Liver (tissue), 9 donors: ENCODE data around the gene PLPP2. TPM values are rescaled to one million over a fixed set of nuclear protein-coding genes. Genes with fewer than 3 reads are reported as not detected.

Source experiments
- DNase-seq: peaks from one replicate; pipeline ENCODE4 v3.0.0-alpha.2; 2017; ENCODE audit warnings: low spot score
- H3K27ac ChIP-seq, 2 donors: one replicate each; pipeline ENCODE4 v1.7.0; 2013; ENCODE audit warnings: inconsistent platforms in 2 of 2, low read length in 2 of 2, control low read depth in 1 of 2, low read depth in 1 of 2, mild to moderate bottlenecking in 1 of 2
- H3K27me3 ChIP-seq, 4 donors: one replicate each; pipeline versions ENCODE4 v1.6.1 to v1.7.0; 2013; ENCODE audit warnings: low read length in 3 of 4, inconsistent platforms in 1 of 4, mild to moderate bottlenecking in 1 of 4, moderate library complexity in 1 of 4; ENCODE audit not compliant: control insufficient read depth in 4 of 4, insufficient read depth in 4 of 4
- H3K36me3 ChIP-seq, 4 donors: one replicate each; pipeline versions ENCODE4 v1.6.1 to v1.7.0; 2013; ENCODE audit warnings: low read length in 3 of 4, mild to moderate bottlenecking in 3 of 4, low read depth in 1 of 4, moderate library complexity in 1 of 4; ENCODE audit not compliant: control insufficient read depth in 4 of 4, insufficient read depth in 3 of 4
- H3K4me1 ChIP-seq, 4 donors: one replicate each; pipeline versions ENCODE4 v1.6.1 to v1.7.0; 2013; ENCODE audit warnings: low read length in 3 of 4, mild to moderate bottlenecking in 3 of 4, moderate library complexity in 1 of 4; ENCODE audit not compliant: control insufficient read depth in 4 of 4, insufficient read depth in 4 of 4
- H3K4me3 ChIP-seq, 3 donors: one replicate each; pipeline versions ENCODE4 v1.6.1 to v1.7.0; 2013; ENCODE audit warnings: low read length in 3 of 3, control low read depth in 1 of 3, low read depth in 1 of 3, mild to moderate bottlenecking in 1 of 3
- H3K9ac ChIP-seq, 2 donors: one replicate each; pipeline ENCODE4 v1.7.0; 2013; ENCODE audit warnings: low read length in 2 of 2, mild to moderate bottlenecking in 2 of 2, moderate library complexity in 2 of 2, control low read depth in 1 of 2, low read depth in 1 of 2
- H3K9me3 ChIP-seq, 4 donors: one replicate each; pipeline versions ENCODE4 v1.6.1 to v1.7.0; 2013; ENCODE audit warnings: low read length in 3 of 4; ENCODE audit not compliant: control insufficient read depth in 4 of 4
- ATF3 ChIP-seq: IDR thresholded peaks from 2 replicates; pipeline ENCODE4 v1.6.1; 2016; ENCODE audit warnings: antibody characterized with exemption
- EGR1 ChIP-seq, 2 donors: IDR thresholded peaks; 2 replicates each; pipeline ENCODE4 v1.6.1; 2016 to 2018; ENCODE audit warnings: antibody characterized with exemption in 2 of 2, low read depth in 2 of 2
- FOXA1 ChIP-seq: IDR thresholded peaks from 2 replicates; pipeline ENCODE4 v1.6.1; 2016; ENCODE audit warnings: antibody characterized with exemption
- FOXA2 ChIP-seq: IDR thresholded peaks from 2 replicates; pipeline ENCODE4 v1.6.1; 2016; ENCODE audit warnings: antibody characterized with exemption
- GABPA ChIP-seq, 2 donors: IDR thresholded peaks in 1 of 2; conservative IDR thresholded peaks in 1 of 2; 2 replicates each; pipeline ENCODE4 v1.6.1; 2016; ENCODE audit warnings: antibody characterized with exemption in 2 of 2, mild to moderate bottlenecking in 1 of 2, moderate library complexity in 1 of 2
- HNF4A ChIP-seq, 2 donors: conservative IDR thresholded peaks; 2 replicates each; pipeline ENCODE4 v1.6.1; 2016; ENCODE audit warnings: antibody characterized with exemption in 2 of 2, mild to moderate bottlenecking in 2 of 2
- HNF4G ChIP-seq: IDR thresholded peaks from 2 replicates; pipeline ENCODE4 v1.6.1; 2016; ENCODE audit warnings: antibody characterized with exemption
- JUND ChIP-seq, 2 donors: IDR thresholded peaks; 2 replicates each; pipeline ENCODE4 v1.6.1; 2016; ENCODE audit warnings: antibody characterized with exemption in 2 of 2
- MAX ChIP-seq: IDR thresholded peaks from 2 replicates; pipeline ENCODE4 v1.6.1; 2016; ENCODE audit warnings: antibody characterized with exemption
- NR2F2 ChIP-seq: IDR thresholded peaks from 2 replicates; pipeline ENCODE4 v1.6.1; 2016; ENCODE audit warnings: antibody characterized with exemption
- RAD21 ChIP-seq, 2 donors: IDR thresholded peaks; 2 replicates each; pipeline ENCODE4 v1.6.1; 2016; ENCODE audit warnings: antibody characterized with exemption in 2 of 2, mild to moderate bottlenecking in 2 of 2
- REST ChIP-seq: IDR thresholded peaks from 2 replicates; pipeline ENCODE4 v1.6.1; 2016; ENCODE audit warnings: antibody characterized with exemption, mild to moderate bottlenecking
- RXRA ChIP-seq, 2 donors: IDR thresholded peaks; 2 replicates each; pipeline ENCODE4 v1.6.1; 2017 to 2018; ENCODE audit warnings: antibody characterized with exemption in 2 of 2, mild to moderate bottlenecking in 1 of 2
- SP1 ChIP-seq: IDR thresholded peaks from 2 replicates; pipeline ENCODE4 v1.6.1; 2018; ENCODE audit warnings: antibody characterized with exemption, mild to moderate bottlenecking
- TAF1 ChIP-seq: conservative IDR thresholded peaks from 2 replicates; pipeline ENCODE4 v1.6.1; 2016; ENCODE audit warnings: antibody characterized with exemption, mild to moderate bottlenecking
- YY1 ChIP-seq: IDR thresholded peaks from 2 replicates; pipeline ENCODE4 v1.6.1; 2016; ENCODE audit warnings: antibody characterized with exemption, mild to moderate bottlenecking
- WGBS: extraction: QIAGEN DNeasy Blood & Tissue Kit; methylation state at CpG from one replicate; pipeline ENCODE4 v1.1.7; 2013; 5-methylcytosine and 5-hydroxymethylcytosine counted together
- polyA plus RNA-seq, 2 donors: library from polyadenylated mRNA; stranded (reverse) in 1 of 2; unstranded in 1 of 2; fragments of 200-250 nt in 1 of 2; fragments of >200 nt in 1 of 2; fragmentation: Nextera tagmentation in 1 of 2; extraction: Ambion mirVana in 1 of 2; gene quantifications; one replicate each; pipeline versions ENCODE4 v1.2.1 to v1.2.3, GENCODE V29; 2013 to 2015
- total RNA-seq, 2 donors: library from RNA; depleted of rRNA; stranded (reverse); fragments of >200 nt; gene quantifications; one replicate each; pipeline ENCODE4 v1.2.3, GENCODE V29; 2014
- donor health status: healthy.
- donor health status: healthy.
- donor health status: healthy.
- donor health status: healthy.
- donor health status: healthy.

Gene PLPP2
- total and polyA plus RNA-seq, 4 donors = 0.75 to 5.9 (median 2.0) TPM

GRCh38 chr19:290372-291005 lies 714 bp downstream of the PLPP2 start:
- TF ChIP-seq GABPA (IDR thresholded peaks at IDR 0.05 in 1 of 2, conservative IDR thresholded peaks at IDR 0.05 in 1 of 2) (no peak), SP1 (peak; percentile 26), NR2F2 (no peak)
- H3K4me3 ChIP-seq = peak overlapping the region in 1 of 3 donors; percentile 25
- peaks cover 2 to 8% (median 5%) of the 10 kb centered on the region in 4 donors for H3K9me3 ChIP-seq

GRCh38 chr19:289651-290371 lies 1.4 kb downstream of the PLPP2 start:
- WGBS = 42% methylated on average over 26 of the region's 26 CpGs
- Histone ChIP-seq H3K27ac (no peak overlapping the region), H3K4me3 (no peak overlapping the region), H3K9ac (no peak overlapping the region), H3K36me3 (no peaks in the 10 kb centered on the region), H3K27me3 (peaks cover 0 to 14% (median 3%) of the 10 kb centered on the region in 4 donors), H3K9me3 (peaks cover 2 to 8% (median 5%) of the 10 kb centered on the region in 4 donors), H3K4me1 (peaks cover 0 to 8% (median 1%) of the 10 kb centered on the region in 4 donors)
- no peak for TF ChIP-seq ATF3
- TF ChIP-seq HNF4G = no peak
- TF ChIP-seq HNF4A (conservative IDR thresholded peaks at IDR 0.05) = no peak
- TF ChIP-seq REST = no peak
- TF ChIP-seq EGR1 (IDR thresholded peaks at IDR 0.05; ENCODE audit: low read depth in 2 of 2) = no peak
- no peak for TF ChIP-seq YY1
- no peak for DNase-seq

More at GRCh38 chr19:290372-291005, 714 bp downstream of the PLPP2 start:
- no peaks in the 10 kb centered on the region for H3K36me3 ChIP-seq
- no peak overlapping the region for H3K9ac ChIP-seq
- no peak overlapping the region for H3K27ac ChIP-seq
- 7% methylated on average over 51 of the region's 51 CpGs for WGBS
- DNase-seq = no peak
- peaks cover 0 to 14% (median 3%) of the 10 kb centered on the region in 4 donors for H3K27me3 ChIP-seq
- peaks cover 0 to 8% (median 1%) of the 10 kb centered on the region in 4 donors for H3K4me1 ChIP-seq

- no peak overlapping the region for H3K9ac ChIP-seq
- H3K27ac ChIP-seq = no peak overlapping the region
- no peak for DNase-seq
- WGBS = 72% methylated on average over 10 of the region's 10 CpGs
- peaks cover 0 to 14% (median 3%) of the 10 kb centered on the region in 4 donors for H3K27me3 ChIP-seq
- H3K9me3 ChIP-seq = peaks cover 2 to 8% (median 5%) of the 10 kb centered on the region in 4 donors
- peaks cover 0 to 5% (median 1%) of the 10 kb centered on the region in 4 donors for H3K4me1 ChIP-seq
- H3K36me3 ChIP-seq = no peaks in the 10 kb centered on the region
- H3K4me3 ChIP-seq = no peak overlapping the region
- TF ChIP-seq YY1 (no peak), ATF3 (no peak), TAF1 (no peak), NR2F2 (no peak), HNF4A (conservative IDR thresholded peaks at IDR 0.05) (no peak), FOXA1 (no peak), RXRA (IDR thresholded peaks at IDR 0.05) (no peak), EGR1 (IDR thresholded peaks at IDR 0.05; ENCODE audit: low read depth in 2 of 2) (no peak), GABPA (IDR thresholded peaks at IDR 0.05 in 1 of 2, conservative IDR thresholded peaks at IDR 0.05 in 1 of 2) (no peak), REST (no peak), RAD21 (IDR thresholded peaks at IDR 0.05) (no peak), JUND (IDR thresholded peaks at IDR 0.05) (no peak), HNF4G (no peak), MAX (no peak), FOXA2 (no peak)
These were observed 2.3 kb downstream of the PLPP2 start for GRCh38 chr19:288911-289310.
